ENCODE data around the gene BATF3. TPM values are rescaled to one million over a fixed set of nuclear protein-coding genes. Genes with fewer than 3 reads are reported as not detected.

BATF3 gene
- total RNA-seq, 1 donor from 2014 or later, result 5.4 TPM

DNA sequence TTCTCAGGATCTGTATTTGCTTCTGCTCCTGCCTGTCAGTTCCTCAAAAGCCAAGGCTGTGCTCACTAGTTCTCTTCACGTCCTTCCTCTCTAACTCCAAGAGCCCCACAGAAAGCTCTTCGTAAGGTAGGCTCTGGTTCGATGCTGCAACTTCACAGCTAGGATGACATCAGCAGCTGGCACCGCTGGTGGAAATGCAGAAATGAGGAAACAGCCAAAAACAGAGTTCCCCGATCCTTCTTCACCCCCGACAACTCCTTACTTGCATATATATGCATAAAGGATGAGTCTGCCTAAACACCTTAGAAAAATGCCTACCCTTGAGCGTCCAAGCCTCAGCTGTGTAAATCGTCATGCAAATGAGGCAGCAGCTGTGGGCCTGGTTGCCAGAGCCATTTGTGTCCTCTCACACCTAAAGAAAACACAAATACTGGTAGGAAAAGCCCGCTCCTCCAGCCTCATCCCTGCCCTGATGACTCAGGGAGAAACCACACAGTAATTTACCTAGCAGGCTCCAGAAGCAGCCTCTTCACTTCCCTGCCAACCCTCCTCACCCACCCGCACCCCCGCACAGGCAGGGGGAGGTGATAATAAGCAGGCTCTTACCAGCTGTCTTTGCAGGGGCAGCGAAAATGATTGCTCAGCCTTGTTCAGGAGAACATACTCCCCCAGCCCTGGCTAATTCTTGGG is 28.2 kb downstream of the BATF3 start:
- H3K36me3 ChIP-seq (ENCODE audit: control insufficient read depth, insufficient read depth, low read length), result no peaks in the 10 kb centered on the region
- TF ChIP-seq, protein P1, sequence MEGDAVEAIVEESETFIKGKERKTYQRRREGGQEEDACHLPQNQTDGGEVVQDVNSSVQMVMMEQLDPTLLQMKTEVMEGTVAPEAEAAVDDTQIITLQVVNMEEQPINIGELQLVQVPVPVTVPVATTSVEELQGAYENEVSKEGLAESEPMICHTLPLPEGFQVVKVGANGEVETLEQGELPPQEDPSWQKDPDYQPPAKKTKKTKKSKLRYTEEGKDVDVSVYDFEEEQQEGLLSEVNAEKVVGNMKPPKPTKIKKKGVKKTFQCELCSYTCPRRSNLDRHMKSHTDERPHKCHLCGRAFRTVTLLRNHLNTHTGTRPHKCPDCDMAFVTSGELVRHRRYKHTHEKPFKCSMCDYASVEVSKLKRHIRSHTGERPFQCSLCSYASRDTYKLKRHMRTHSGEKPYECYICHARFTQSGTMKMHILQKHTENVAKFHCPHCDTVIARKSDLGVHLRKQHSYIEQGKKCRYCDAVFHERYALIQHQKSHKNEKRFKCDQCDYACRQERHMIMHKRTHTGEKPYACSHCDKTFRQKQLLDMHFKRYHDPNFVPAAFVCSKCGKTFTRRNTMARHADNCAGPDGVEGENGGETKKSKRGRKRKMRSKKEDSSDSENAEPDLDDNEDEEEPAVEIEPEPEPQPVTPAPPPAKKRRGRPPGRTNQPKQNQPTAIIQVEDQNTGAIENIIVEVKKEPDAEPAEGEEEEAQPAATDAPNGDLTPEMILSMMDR (IDR thresholded peaks at IDR 0.05; ENCODE audit: insufficient read depth, low read length, poor library complexity, severe bottlenecking), result no peak
- peak; percentile 86 for DNase-seq (ENCODE audit: low read depth)
- no peaks in the 10 kb centered on the region for H3K27me3 ChIP-seq (ENCODE audit: control insufficient read depth, insufficient read depth, low read length)
- H3K4me3 ChIP-seq (ENCODE audit: low read depth, low read length), result no peak overlapping the region

DNA sequence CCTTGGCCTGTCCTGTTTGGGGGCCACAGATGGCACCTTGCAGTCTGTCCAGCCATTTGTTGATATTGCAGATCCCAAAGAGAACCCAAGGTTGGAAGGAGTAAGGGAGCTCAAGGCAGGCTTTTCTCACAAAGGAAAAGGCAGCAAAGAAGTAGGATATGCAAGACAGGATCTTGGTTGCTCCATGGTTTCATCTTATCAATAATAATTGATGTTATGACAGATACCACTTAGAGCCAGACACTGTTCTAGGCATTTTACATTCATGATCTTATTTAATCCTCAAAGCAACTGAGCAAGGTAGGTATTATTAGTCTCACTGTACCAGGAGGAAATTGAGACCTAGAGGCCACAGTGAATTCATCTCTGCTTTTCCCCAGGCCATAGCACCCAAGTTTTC is 28.8 kb downstream of the BATF3 start:
- Histone ChIP-seq H3K4me3 (ENCODE audit: low read depth, low read length) (no peak overlapping the region), H3K27me3 (ENCODE audit: control insufficient read depth, insufficient read depth, low read length) (no peaks in the 10 kb centered on the region), H3K36me3 (ENCODE audit: control insufficient read depth, insufficient read depth, low read length) (no peaks in the 10 kb centered on the region)
- no peak for DNase-seq (ENCODE audit: low read depth)
- TF ChIP-seq, protein P1 (IDR thresholded peaks at IDR 0.05; ENCODE audit: insufficient read depth, low read length, poor library complexity, severe bottlenecking), result no peak

DNA sequence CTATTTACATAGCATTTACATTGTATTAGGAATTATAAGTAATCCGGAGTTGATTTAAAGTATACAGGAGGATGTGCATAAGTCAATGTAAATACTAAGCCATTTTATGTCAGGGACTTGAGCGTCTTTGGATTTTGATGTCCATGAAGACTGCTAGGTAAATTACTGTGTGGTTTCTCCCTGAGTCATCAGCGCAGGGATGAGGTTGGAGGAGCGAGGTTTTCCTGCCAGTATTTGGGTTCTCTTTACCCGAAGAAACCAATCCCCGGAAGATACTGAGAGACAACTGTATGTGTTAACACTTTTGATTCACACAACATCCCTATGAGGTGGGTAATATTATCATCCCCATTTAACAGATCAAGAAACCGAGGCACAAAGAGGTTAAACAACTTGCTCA is 29.3 kb downstream of the BATF3 start:
- Histone ChIP-seq H3K36me3 (ENCODE audit: control insufficient read depth, insufficient read depth, low read length) (no peaks in the 10 kb centered on the region), H3K4me3 (ENCODE audit: low read depth, low read length) (no peak overlapping the region), H3K27me3 (ENCODE audit: control insufficient read depth, insufficient read depth, low read length) (no peaks in the 10 kb centered on the region)
- DNase-seq (ENCODE audit: low read depth), result no peak
- TF ChIP-seq, protein P1 (IDR thresholded peaks at IDR 0.05; ENCODE audit: insufficient read depth, low read length, poor library complexity, severe bottlenecking), result no peak

DNA sequence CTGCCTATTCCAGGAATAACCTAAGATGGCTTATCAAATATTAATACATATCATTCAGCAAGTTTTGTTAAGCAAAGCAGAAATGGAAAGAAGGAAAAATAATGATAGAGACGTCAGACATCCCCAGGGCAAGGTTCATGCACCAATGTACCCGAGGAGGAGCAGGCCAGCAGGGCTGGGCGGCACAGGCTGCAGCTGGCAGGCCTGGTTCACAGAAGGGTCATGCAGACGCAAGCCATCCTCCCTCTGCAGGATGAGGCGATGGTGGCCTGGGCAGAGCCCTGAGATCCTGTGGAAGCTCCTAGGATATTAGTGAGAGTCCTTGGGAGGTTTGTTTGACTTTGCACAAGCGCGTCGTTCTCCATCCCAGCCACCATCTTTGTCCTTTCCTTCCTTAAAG is 30.0 kb downstream of the BATF3 start:
- H3K27me3 ChIP-seq (ENCODE audit: control insufficient read depth, insufficient read depth, low read length), result no peaks in the 10 kb centered on the region
- no peaks in the 10 kb centered on the region for H3K36me3 ChIP-seq (ENCODE audit: control insufficient read depth, insufficient read depth, low read length)
- no peak for DNase-seq (ENCODE audit: low read depth)
- TF ChIP-seq, protein P1 (IDR thresholded peaks at IDR 0.05; ENCODE audit: insufficient read depth, low read length, poor library complexity, severe bottlenecking), result no peak
- no peak overlapping the region for H3K4me3 ChIP-seq (ENCODE audit: low read depth, low read length)

DNA sequence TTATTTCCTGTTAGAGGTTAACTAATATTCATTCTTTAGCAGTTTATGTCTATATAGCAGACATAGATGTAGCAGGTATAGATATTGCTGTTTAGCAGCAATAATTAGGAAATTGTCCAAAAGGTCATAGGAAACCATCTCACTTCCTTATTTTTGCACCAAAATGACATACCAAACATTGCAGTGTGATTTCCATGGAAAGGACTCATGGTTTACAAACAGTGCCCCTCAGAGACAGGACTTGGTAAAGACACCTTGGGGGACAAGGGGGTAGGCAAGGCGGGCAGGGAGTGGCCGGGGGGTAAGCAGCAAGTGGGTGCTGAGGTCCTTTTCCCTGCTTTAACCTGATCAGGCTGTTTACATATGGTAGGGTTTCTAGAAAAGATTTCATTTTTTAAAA is 30.5 kb downstream of the BATF3 start:
- DNase-seq (ENCODE audit: low read depth), result no peak
- TF ChIP-seq, protein P1 (IDR thresholded peaks at IDR 0.05; ENCODE audit: insufficient read depth, low read length, poor library complexity, severe bottlenecking), result peak; percentile 28
- H3K27me3 ChIP-seq (ENCODE audit: control insufficient read depth, insufficient read depth, low read length), result no peaks in the 10 kb centered on the region
- no peaks in the 10 kb centered on the region for H3K36me3 ChIP-seq (ENCODE audit: control insufficient read depth, insufficient read depth, low read length)
- no peak overlapping the region for H3K4me3 ChIP-seq (ENCODE audit: low read depth, low read length)

DNA sequence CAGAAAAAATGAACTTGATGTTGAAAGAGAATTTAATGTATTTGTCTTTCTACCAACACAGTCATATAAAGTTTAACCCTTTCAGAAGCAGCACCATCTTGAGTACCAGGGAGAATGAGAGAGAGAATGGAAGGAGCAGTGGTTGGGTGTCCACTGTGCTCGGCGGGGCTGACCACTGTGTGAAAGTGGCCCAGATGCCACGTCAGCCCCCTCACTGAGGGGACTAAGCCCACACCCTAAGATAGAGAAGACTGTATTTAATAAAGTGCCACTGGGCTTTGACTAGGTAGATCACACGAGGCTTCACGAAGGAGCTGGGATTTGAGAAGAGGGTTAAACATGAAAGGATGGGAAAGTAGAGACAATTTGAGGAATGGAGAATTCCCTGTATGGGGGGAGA is 31.2 kb downstream of the BATF3 start:
- H3K27me3 ChIP-seq (ENCODE audit: control insufficient read depth, insufficient read depth, low read length), result no peaks in the 10 kb centered on the region
- TF ChIP-seq, protein P1 (IDR thresholded peaks at IDR 0.05; ENCODE audit: insufficient read depth, low read length, poor library complexity, severe bottlenecking), result no peak
- no peak overlapping the region for H3K4me3 ChIP-seq (ENCODE audit: low read depth, low read length)
- no peak for DNase-seq (ENCODE audit: low read depth)
- H3K36me3 ChIP-seq (ENCODE audit: control insufficient read depth, insufficient read depth, low read length), result no peaks in the 10 kb centered on the region

Measured in kidney epithelial cell (primary cell).